Measurements from ENCODE around the gene DDX46.
"Not testable (repeated sequence)": the region's sequence is repeated elsewhere in the genome, so short reads cannot be mapped to it uniquely, and the experiment has no call there.

Gene DDX46

DNA sequence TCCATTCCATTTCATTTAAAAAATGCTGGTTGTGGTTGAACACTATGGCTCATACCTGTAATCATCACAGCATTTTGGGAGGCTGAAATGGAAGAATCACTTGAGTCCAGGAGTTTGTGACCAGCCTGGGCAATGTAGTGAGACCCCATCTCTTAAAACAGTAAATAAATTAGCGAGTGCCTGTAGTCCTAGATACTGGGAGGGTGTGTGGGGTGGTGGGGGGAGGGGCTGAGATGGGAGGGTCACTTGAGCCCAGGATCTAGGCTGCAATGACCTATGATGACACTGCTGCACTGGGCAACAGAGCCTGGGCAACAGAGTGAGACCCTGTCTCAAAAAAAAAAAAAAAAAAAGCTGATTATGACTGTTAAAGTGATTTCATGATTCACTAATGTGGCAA is 29.1 kb downstream of the DDX46 start:
- DNase-seq (ENCODE audit: low spot score) = no peak

DNA sequence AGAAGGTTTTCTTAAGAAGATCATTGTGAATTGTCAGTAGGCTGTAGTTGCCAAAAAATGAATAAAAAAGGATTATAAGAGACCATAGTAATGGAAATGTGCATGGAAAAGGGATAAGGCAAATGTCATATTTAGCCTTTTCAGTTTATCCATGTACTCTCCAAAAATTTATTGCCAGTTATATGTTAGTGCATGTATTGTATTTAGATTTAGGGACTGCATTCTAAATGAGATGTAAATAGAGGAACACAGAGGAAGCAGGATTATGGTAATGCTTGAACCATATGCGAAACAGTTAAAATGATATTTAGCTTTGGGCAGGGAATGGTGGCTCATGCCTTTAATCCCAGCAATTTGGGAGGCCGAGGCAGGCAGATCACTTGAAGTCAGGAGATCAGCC is 33.0 kb downstream of the DDX46 start:
- no peak for DNase-seq (ENCODE audit: low spot score)

DNA sequence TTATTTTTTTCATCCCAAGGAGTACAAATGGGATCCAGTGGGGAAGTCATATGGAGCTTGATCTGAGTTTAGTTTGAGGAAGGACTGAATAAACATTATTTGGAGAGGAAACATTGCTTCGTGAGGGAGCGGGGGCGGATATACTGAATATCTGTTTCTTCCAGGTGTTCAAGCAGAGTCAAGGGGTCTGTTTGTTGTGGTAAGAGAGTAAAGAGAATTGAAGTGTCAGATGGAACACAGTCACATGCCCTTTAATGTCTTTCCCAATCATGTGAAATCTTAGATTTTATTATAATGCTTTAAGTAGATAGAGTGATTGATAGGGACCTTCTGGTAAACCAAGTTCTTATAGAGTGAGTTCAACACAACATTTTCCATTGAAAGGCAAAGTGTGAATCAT is 33.7 kb downstream of the DDX46 start:
- no peak for DNase-seq (ENCODE audit: low spot score)

DNA sequence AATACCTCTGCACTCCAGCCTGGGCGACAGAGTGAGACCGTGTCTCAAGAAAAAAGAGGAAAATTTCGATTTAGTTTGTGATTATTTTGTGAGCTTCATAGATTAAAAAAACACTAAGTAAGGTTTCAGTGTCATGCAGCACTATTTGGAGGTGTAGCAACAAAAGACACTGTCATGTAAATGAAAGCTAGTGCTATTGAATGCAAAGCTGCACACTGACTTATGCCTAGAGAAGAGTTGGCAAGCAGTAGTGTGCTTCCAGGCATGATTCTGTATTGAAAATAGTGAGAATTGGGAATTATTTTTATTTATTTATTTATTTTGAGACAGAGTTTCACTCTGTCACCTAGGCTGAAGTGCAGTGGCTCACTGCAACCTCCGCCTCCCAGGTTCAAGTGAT is 34.5 kb downstream of the DDX46 start:
- DNase-seq (ENCODE audit: low spot score) = no peak

DNA sequence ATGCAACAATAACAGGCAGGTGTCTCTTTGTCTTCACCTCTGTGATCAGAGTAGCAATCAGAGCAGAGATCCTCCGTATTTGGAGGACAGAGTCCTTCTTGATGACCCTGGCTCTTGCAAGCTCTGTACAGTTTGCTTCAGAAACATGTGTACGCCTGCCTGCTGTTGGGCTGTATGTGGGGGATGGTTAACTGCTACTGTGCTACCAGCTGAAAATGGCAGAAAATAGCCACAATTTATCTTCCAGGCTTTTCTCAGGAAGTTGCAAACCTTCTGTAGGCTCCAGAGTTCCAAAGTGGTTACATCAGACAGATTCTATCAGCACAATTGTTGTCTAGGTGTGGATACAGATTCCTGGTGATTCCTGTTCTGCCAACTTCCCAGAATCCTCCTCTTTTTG is 35.5 kb downstream of the DDX46 start:
- no peak for DNase-seq (ENCODE audit: low spot score)

DNA sequence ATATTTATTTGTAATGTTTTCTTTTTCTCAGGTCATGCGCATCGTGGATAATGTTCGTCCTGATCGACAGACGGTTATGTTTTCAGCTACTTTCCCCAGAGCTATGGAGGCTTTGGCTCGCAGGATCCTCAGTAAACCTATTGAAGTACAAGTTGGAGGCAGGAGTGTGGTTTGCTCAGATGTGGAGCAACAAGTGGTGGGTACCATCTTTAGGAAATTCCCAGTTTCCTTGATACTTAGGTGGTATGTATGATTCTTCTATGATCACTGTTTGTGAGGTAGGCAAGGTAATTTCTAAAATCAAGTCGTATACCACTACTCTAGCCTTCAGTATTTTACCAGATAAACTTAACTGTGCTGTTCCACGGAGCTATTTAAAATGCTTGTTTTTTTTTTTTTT is 36.2 kb downstream of the DDX46 start:
- no peak for DNase-seq (ENCODE audit: low spot score)

DNA sequence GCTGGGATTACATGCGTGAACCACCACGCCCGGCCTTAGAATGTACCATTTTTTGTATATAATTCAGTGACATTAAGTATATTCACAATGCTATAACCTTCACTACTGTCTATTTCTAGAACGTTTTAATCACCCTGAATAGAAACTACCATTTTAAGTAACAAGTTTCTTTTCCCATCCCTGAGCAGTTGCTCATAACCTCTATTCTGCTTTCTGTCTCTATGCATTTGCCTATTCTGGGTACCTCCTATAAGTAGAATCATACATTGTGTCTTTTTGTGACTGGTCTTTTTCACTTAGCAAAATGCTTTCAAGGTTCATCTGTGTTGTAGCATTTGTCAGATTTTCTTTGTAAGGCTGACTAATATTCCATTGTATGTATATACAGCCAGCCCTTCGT is 39.9 kb downstream of the DDX46 start:
- no peak for DNase-seq (ENCODE audit: low spot score)

DNA sequence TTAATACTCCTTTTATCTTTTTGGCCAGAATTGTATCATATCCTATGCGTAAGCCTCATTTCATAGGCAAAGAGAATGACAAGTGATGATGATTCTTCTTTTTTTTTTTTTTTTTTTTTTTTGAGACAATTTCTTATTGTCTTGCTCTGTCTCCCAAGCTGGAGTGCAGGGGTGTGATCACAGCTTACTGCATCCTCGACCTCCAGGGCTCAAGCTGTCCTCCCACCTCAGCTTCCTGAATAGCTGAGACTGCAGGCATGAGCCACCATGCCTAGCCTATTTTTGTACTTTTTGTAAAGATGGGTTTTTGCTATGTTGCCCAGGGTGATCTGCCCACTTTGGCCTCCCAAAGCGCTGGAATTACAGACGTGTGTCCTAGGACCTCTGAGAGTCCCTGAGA is 45.2 kb downstream of the DDX46 start:
- no peak for DNase-seq (ENCODE audit: low spot score)

DNA sequence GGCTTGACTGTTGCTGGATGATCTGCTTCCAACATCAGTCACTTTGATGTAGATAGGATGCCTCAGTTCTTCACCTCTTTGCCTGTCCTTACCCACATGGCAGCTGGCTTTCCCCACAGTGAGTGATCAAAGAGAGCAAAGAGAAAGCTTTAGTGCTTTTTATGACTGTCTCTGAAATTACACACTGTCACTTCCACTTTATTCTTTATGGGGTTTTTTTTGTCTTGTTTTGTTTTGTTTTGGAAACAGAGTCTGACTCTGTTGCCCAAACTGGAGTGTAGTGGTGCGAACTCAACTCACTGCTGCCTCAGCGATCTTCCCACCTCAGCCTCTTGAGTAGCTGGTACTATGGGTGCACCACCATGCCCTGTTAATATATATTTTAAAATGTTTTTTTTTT is 54.8 kb downstream of the DDX46 start:
- peak; percentile 0 for DNase-seq (ENCODE audit: low spot score)

DNA sequence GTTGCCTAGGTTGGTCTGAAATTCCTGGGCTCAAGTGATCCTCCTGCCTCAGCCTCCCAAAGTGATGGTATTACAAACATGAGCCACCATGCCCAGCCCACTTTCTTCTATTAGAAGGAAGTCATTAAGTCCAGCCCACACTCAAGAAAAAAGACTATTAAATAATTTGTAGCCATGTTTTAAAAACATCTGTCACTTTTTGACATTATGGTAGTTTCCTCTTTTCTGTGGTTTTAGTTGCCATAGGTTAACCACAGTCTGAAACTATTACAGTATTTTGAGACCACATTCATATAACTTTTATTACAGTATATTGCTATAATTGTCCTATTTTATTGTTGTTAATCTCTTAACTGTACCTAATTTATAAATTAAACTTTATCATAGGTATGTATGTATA is 55.2 kb downstream of the DDX46 start:
- DNase-seq (ENCODE audit: low spot score) = no peak

DNA sequence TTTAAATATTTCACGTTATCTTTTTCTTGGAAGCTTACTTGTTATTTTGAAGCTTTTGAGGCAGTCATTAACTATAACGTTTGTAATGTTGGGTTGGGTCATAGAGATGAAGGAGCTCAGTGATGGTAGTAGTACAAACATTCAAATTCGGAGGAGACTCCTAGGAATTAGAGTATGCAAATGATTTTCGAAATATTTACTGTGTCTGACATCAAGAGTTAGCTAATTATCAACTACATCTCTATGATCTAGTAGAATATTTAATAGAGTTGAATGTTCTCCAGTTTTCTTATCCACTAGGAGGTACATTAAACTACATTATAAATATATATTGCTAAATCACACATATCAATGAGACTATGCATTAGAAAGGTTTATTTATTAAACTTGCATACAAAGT is 58.4 kb downstream of the DDX46 start:
- DNase-seq (ENCODE audit: low spot score) = no peak

DNA sequence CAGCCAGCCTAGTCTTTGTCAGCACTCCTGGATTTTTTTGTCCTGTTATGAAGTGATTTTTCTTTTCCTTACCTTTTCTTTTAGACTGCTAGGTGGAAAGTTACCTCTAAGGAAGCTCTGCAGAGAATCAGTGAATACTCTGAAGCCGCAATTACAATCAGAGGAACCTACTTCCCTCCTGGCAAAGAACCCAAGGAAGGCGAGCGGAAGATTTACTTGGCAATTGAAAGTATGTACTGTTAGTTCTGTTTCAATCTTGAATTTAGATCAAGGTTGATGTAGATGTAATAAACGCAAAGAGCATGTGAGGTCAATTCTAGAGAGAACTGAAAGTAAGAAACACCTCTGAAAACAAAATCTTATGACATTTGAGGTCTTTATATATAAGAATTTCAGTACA is 60.2 kb downstream of the DDX46 start:
- no peak for DNase-seq (ENCODE audit: low spot score)

DNA sequence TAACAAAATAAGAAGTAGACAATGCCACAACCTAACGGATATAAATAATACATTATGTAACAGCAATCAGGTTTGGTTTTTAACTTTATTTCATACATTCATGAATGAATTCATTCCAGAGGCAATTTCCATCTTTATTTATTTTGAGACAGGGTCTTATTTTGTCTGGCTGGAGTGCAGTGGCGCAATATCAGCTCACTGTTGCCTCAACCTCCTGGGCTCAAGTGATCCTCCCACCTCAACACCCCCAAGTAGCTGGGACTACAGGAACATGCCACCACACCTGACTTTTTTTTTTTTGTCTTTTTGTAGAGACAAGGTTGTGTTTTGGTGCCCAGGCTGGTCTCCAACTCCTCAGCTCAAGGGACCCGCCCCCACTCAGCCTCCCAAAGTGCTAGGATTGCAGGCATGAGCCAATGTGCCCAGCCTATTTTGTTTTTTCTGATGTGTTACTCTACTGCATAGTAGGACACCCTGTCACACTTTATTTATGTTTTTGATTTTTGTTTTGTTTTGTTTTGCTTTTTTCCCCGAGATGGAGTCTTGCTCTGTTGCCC is 60.9 kb downstream of the DDX46 start:
- DNase-seq (ENCODE audit: low spot score) = no peak

DNA sequence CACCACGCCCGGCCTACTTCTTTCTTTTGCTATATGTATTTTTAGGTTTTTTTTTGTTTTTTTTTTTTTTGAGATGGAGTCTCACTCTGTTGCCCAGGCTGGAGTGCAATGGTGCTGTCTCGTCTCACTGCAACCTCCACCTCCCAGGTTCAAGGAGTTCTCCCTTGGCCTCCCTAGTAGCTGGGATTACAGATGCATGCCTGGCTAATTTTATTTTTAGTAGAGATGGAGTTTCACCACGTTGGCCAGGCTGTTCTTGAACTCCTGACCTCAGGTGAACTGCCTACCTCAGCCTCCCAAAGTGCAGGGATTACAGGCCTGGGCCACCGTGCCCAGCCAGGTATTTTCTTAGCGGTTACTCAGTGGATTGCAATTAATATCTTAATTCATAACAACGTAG is 63.3 kb downstream of the DDX46 start:
- no peak for DNase-seq (ENCODE audit: low spot score)

DNA sequence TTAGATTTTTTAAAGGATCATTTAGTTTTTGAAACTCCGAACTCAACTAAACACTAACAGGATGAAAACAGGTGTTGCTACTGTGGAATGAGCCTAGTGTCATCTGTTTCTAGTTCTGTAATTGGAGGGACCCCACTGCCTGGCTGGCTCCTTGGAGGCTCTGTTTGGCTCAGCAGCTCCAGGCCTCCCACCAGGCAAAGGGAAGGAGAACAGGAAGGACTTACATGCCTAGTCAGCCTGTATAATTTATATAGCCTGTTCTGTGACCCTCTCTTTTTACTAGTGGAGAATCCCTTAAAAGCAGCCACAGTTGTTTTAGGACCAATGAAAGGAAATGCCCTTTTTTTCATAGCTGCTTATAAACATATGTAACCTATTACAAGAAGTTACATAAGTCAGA is 66.1 kb downstream of the DDX46 start:
- no peak for DNase-seq (ENCODE audit: low spot score)

DNA sequence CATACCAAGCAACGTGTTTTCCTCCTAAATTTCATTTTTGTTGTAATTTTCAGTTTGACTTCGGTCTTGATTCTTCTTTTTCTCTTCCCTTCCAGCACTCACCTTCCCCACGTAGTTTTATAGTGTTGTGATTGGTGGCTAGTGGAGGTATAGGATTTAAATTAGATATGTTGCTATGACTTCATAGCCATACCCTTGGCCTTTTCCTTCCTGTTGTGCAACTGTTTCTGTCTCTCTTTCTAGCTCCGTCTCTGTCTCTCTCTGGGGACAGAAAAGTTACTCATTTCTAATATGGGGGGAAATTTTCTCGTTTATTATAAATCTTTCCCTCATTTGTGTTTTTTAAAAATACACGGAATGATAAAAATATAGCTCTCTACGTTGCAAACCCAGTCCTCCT is 66.6 kb downstream of the DDX46 start:
- no peak for DNase-seq (ENCODE audit: low spot score)

DNA sequence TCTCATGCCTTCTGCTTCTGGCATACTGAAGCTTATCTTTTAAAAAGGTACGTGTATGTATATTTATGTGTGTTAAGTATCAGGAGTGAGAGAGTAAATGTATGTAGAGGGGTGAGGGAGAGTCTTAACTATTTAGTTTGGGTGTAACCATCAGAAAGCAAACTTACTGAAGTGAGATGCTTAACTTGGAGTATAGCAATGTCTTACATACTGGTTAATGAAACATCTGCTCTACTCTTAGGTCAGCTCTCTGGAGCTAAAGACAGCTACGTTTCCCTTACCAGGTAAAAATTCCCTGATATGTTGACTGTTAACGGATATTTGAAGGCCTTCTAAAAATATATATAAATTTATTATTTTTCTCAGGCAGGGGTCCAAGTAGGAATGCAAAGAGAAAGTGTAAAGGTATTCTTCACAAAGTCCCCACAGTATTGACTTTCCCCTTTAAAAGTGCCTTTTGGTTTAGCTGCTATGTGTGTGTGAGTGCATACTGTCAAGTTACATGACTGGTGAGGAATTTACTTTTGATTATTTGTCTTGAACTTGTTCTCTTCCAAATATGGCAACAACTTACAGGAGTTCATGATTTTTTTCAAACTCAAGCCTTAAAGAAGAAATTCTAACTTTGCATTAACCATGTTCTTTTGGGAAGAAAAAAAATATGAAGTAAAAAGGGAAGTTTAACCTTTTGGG is 74.9 kb downstream of the DDX46 start:
- no peak for DNase-seq (ENCODE audit: low spot score)

DNA sequence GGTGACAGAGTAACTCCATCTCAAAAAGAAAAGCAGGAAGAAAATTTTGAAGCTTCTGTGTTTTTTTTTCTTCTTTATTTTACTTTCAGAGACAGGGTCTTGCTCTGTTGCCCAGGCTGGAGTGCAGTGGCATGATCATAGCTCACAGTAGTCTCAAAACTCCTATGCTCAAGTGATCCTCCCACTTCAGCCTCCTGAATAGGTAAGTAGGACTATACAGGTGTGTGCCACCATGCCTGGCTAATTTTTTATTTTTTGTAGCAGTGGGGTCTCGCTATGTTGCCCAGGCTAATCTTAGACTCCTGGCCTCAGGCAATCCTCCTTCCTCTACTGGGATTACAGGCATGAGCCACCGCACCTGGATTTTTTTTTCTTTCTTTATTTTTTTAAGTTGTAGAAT is 77.0 kb downstream of the DDX46 start:
- DNase-seq (ENCODE audit: low spot score) = no peak

DNA sequence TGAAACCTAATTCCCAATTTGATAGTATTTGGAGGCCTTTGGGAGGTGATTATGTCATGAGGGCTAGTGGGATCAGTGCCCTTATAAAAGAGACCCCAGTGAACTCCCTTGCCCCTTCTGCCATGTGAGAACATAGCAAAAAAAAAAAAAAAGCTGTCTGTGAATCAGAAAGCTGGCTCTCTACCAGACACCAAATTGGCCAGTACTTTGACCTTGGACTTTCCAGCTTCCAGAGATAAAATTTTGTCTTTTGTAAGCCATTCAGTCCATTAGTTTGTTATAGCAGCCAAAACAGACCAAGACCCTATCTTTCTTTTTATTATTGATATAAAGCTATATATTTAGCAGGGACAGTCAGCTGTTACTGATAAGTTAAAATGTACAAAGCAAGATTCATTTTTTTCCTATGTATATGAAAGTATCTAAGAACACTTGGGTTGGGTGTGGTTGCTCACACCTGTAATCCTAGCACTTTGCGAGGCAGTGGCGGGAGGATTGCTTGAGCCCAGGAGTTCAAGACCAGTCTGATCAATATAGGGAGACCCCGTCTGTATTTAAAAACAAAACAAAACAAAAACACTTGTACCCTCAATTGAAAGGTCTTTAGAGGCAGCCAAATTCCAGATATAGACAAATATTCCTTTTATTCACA is 79.1 kb downstream of the DDX46 start:
- DNase-seq (ENCODE audit: low spot score) = no peak

DNA sequence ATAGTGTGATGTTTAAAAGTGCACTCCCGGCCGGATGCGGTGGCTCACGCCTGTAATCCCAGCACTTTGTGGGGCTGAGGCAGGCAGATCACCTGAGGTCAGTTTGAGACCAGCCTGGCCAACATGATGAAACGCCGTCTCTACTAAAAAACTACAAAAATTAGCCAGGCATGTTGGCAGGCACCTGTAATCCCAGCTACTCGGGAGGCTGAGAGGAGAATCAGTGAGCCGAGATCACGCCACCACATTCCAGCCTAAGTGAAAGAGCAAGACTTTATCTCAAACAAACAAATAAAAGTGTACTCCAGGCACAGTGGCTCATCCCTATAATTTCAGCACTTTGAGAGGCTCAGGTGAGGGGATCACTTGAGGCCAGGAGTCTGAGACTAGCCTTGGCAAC is 79.8 kb downstream of the DDX46 start:
- DNase-seq (ENCODE audit: low spot score) = not testable (repeated sequence)

DNA sequence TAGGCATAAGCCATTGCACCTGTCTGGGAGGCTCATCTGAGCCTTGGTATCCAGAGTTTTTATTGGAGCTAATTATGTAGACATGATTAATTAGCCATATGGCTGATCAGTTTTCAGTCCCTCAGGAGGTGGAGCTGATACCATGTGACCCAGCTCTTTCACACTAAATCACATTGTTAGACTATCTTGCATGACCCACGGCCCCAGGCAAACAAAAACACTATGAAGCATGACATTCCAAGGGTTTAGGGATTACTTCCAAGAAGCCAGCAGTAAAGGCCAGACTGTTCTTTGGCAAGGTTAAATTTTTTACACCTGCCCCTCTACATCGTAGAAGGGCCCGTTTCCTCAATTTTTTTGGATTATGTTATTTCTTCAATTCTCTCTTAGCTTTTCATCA is 82.2 kb downstream of the DDX46 start:
- no peak for DNase-seq (ENCODE audit: low spot score)

DNA sequence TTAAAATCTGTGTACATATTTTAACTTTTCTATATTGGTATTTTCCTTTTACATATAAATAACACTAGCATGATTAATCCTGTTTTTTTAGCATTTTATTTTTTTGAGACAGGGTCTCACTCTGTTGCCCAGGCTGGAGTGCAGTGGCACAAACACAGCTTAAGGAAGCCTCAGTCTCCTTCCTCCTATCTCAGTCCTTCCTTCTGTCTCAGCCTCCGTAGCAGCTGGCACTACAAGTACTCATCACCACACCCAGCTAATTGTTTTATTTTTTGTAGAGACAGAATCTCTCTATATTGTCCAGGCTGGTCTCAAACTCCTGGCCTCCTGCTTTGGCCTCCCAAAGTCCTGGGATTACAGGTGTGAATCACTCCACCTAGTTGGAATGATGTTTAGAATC is 85.7 kb downstream of the DDX46 start:
- DNase-seq (ENCODE audit: low spot score) = no peak

DNA sequence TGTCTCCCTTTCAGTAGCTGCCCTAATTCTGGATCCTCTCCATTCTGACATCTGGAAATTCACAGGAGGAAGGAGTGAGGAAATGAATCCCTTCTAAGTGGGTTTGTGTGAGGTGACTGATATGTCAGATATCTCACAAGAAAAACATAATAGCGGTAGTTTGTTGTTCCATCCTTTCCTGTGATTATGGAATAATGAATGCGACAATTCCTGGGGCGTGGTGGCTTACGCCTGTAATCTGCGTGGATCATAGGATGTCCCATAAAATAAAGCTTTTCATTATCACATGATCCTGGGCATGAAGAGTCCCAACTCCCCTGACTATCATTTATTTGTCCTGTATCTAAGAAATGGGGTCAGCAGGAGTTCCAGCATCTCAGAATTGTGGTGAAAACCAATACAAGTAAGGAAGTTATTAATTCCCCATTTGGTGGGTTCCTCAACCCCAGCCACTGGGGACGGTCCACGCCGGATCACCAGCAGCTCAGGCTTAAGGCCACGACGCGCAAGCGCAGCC is 86.8 kb downstream of the DDX46 start:
- no peak for DNase-seq (ENCODE audit: low spot score)
